HG03045 (cell line): ENCODE measurements around the gene PLXNA2.

Experiments
- ATAC-seq: cut with Tn5 transposase; IDR thresholded peaks from one replicate; pipeline ENCODE4 v1.9.1; 2021; ENCODE audit warnings: mild to moderate bottlenecking, moderate library complexity; ENCODE audit not compliant: unreplicated experiment

The PLXNA2 gene

DNA sequence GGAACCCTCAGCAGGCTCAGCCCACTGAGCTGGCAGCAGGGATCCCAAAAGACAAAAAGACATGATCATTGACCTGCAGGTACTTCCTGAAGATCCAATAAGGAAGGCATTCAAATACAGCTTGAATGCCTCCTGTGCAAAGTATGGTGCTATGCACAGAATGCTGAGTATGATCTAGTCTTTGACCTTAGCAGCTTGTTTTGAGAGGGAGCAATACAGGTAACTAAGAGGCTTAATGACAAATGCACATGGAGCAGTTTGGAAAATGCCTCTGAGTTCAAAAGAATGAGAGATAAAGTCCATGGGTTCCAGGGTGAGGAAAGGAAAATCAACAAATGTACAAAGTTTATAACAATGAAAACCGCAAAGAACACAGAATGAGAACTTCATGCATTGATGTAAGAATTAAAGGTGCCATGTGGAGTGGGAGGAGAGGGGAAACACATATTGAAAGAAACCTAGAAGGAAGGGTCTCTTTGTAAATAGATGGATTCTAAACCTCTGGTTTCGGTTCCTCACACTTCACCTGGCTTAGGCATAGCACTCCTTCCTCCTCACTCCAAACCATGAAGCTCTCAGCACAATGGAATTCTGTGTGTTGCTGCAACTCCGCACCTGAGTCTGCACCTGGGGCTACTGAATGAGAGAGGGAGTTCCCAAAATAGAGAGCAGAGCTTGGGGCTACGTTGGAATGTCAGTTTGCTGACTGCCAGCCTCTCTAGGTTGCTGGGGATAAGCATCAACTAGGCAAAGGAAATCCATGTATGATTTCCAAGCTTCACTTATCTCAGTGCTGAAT is 77.6 kb downstream of the PLXNA2 start:
- ATAC-seq: no peak

DNA sequence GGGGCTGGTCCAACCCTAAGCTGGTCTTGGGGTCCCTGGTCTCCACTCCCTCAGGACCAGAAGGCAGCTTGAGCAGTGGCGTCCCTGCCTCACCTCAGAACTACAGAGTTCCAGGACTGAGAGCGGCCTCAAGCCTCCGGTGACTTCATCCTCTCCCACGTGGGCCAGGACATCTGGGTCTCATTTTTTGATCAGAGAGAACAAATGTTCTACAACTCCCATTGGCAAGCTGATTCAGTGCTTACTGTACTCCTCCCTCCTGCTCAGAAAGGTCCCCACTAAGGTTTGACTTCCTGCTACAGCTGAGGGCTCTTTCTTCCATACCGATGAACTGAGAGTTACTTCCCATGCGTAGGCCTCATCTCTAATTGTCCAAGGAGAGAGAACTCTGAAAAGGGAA is 78.5 kb downstream of the PLXNA2 start:
- ATAC-seq: no peak

GRCh38 chr1:208164609-208165008 is 79.6 kb downstream of the PLXNA2 start:
- ATAC-seq: no peak

- ATAC-seq: no peak
These were observed 80.6 kb downstream of the PLXNA2 start for GRCh38 chr1:208163539-208163938.

- ATAC-seq: no peak
These were observed 81.3 kb downstream of the PLXNA2 start for GRCh38 chr1:208162903-208163302.

DNA sequence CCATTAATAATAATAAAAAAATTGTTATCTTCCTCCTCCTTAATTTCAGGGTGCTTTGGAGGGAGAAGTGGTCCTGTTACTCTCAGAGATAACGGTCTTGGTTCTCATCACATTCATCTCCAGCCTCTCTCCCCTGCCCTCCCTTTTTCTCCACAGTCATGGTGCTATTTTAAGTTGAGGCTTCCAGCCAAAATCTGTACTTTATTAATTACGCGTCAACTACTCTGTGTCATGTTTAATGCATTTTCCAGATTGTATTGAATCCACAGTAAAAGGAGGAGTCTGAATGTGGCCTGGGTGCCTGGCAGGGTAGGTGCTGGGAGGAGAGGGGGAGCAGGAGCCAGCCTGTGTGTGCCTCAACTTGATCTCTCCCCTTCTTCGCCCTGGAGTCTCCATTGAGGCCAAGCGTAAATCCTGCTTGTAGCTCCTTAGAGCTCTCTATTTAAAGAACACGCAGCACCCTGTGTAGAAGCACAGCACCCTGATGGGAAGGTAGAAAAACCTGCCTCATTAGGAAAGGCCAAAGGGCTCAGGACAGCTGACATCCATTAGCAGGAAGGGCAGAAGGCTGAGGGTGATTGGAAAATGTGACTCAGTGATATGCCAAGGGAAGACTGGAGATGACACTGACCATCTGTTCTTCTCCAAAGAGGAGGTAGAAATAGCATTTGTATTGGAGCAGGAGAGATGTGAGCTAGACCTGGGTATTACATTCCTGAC is 82.4 kb downstream of the PLXNA2 start:
- ATAC-seq: no peak

- no peak for ATAC-seq
These were observed 83.2 kb downstream of the PLXNA2 start for GRCh38 chr1:208161005-208161404.

GRCh38 chr1:208160259-208160819 is 83.8 kb downstream of the PLXNA2 start:
- ATAC-seq: no peak

GRCh38 chr1:208159555-208160258 is 84.5 kb downstream of the PLXNA2 start:
- ATAC-seq: no peak

- ATAC-seq: no peak
These were observed 85.3 kb downstream of the PLXNA2 start for GRCh38 chr1:208158640-208159554.

DNA sequence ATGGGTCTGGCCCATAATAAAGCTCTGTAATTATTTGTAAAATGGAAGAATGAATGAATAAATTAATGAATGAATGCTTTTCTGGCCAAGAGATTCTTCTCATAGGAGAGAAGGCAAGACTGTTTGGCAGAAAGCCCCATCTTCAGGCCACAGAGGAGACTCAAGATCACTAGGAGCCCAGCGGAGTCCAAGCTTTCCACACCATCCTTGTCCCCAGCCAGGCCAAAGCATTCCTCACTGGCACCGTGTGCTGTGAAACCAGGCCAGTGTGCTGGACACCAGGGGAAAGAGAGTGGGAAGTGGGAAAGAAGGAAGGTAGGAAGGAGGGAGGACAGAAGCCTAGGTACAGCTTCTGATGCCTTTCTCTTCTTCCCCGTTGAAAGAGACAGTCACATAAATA is 86.4 kb downstream of the PLXNA2 start:
- no peak for ATAC-seq

DNA sequence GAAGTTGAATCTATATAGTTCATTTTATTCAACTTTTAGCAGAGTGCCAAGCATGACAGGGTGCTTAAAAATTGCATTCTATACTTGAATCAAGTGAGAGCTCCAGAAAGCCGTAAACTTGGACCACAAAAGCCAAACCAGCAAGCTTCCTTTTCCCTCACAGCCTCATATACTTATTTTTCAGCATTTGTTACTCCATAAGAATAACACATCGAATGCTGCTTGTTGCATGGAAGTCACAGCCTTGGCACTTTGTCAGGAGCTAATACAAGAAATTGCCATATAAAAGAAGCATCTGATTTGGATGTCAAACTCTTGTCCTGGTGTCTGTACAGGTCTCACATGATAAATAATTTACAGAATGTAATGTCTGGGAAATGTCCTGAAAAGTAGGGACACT is 87.4 kb downstream of the PLXNA2 start:
- ATAC-seq: no peak

DNA sequence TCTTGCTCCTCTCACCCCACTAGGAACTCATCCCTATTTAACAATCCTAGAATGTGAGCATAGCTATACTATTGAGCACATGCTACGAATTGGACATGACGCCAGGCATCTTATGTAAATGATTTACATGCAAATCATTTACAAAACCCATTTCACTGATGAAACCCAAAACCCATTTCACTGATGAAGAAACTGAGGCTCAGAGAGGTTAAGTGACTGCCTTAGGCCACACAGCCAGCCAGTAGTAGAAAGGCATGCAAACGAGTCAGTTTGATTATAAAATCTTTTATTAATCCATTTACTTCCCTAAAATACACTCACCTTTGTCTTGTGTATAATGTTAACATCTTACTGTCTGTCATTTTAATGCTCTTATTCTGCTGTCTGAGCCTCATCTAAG is 87.9 kb downstream of the PLXNA2 start:
- no peak for ATAC-seq

- no peak for ATAC-seq
These were observed 89.2 kb downstream of the PLXNA2 start for GRCh38 chr1:208154679-208155642.

DNA sequence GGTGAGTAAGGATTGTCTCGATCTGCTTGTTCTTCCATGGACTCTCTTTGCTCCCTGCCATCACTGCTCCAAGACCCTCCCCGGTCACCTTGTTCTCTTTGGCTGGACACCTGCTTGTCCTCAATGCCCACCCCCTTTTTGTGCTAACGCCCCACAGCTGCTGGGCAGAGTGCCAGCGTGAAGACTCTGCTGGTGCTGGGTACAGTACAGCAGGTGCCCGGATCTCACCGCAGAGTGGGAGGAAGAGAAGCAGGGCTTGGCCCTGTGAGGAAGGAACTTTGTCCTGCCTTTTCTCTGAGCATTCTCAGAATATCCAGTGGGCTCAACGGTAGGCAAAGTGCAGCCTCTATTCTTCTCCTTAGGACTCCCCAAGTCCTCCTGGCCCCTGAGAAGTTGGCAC is 90.1 kb downstream of the PLXNA2 start:
- ATAC-seq: no peak

DNA sequence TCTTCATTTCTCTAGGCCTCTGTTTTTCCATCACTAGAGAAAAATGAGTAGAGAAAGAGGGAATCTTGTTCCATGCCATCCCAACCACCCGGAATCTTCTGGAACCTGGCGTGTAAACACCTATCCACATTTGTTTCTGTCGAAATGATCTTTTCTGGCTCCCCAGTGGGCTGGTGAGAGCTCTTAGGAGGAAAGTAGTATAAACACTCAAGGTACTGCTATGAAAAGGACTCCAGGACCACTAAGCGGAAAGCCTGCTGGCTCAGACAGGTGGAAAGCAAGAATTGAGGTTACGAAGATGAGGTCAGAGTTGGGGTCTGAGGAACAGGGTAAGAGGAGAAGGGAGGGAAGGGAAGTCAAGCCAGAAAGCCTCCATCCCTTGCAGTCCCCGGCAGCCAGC is 90.8 kb downstream of the PLXNA2 start:
- ATAC-seq: no peak

DNA sequence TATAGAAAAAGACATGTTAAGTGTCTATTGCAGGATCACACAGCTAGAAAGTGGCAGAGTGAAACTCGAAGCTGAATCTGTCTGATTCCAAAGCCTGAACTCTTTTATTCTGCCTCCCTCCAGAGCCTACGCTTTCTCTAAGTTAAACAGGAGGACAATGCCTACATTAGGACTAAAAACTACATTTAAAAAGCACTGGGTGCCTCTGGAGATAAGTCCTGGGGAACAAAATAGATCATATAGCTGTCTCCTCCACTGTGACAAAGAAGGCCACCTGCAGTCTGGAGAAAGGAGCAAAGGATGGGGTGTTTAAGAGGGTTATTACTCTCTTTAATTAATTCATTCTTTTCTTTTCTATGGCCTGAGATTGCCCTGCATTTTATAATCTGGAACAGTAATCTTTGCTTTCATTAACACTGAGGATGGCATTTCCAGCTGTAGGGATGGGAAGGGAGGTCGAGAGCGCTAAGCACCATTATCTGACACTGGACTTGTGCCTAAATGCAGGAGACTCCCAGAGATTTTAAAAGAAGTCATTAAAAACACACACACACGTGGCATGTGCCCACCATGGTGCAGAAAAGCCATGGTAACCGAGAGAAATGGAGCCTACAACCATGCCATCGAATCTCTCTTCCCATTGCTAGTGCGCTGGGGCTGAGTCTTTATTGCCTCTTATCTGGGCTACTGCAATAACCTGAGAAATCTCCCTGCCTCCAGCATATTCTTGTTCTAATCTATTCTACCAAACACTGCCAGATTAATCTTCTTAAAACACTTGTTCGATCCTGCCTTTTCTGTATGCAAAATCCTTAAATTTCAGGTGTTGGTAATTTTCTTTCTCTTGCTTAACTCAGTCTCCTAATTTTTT is 92.2 kb downstream of the PLXNA2 start:
- ATAC-seq: no peak

- ATAC-seq: no peak
These were observed 93.2 kb downstream of the PLXNA2 start for GRCh38 chr1:208150833-208151458.
